Renal cortex interstitium (tissue), 11 donors: Measurements from ENCODE around the gene PBLD. TPM values are rescaled to one million over a fixed set of nuclear protein-coding genes. Genes with fewer than 3 reads are reported as not detected.
"Not testable (repeated sequence)": the region's sequence is repeated elsewhere in the genome, so short reads cannot be mapped to it uniquely, and the experiment has no call there.

Source experiments
- DNase-seq, 11 donors: peaks; one replicate each; pipeline ENCODE4 v3.0.0-alpha.2; 2013; ENCODE audit warnings: low read depth in 9 of 11, low spot score in 4 of 11; ENCODE audit errors: extremely low read depth in 1 of 11
- polyA plus RNA-seq, 3 donors: library from polyadenylated mRNA; unstranded; fragments of 120-200 nt; gene quantifications; one replicate each; pipeline ENCODE4 v1.2.1, GENCODE V29; 2013; ENCODE audit not compliant: insufficient read length in 3 of 3

The PBLD gene
- polyA plus RNA-seq, 3 donors = 67.5 to 105 (median 93.0) TPM

- DNase-seq = no peak
These were observed 2.1 kb upstream of the PBLD start for GRCh38 chr10:68334672-68335467.

GRCh38 chr10:68333440-68334431 is 1.0 kb upstream of the PBLD start:
- no peak for DNase-seq

- no peak for DNase-seq
These were observed 299 bp upstream of the PBLD start for GRCh38 chr10:68333058-68333395.

- peak; percentile 97 to 99 (median 98) for DNase-seq
These were observed 1.1 kb downstream of the PBLD start, which contains the start of gene HNRNPH3 for GRCh38 chr10:68331455-68332258. Gene HNRNPH3, plus strand, starts transcription at chr10:68332064. Its CDS starts 5,158 bp downstream, at chr10:68337222.

- DNase-seq = no peak
These were observed 1.8 kb downstream of the PBLD start for GRCh38 chr10:68330852-68331454.

GRCh38 chr10:68329506-68329861 is 3.2 kb downstream of the PBLD start:
- no peak for DNase-seq

- DNase-seq = no peak
These were observed 4.6 kb downstream of the PBLD start for GRCh38 chr10:68327889-68328786.

GRCh38 chr10:68324396-68324795 is 8.3 kb downstream of the PBLD start:
- not testable (repeated sequence) for DNase-seq

GRCh38 chr10:68318331-68319059 is 14.2 kb downstream of the PBLD start:
- no peak for DNase-seq

- no peak for DNase-seq
These were observed 17.1 kb downstream of the PBLD start for GRCh38 chr10:68315582-68315981.

- DNase-seq = not testable (repeated sequence)
These were observed 17.8 kb downstream of the PBLD start for GRCh38 chr10:68314930-68315329.

GRCh38 chr10:68310531-68310930 is 22.2 kb downstream of the PBLD start:
- no peak for DNase-seq

- no peak for DNase-seq
These were observed 26.9 kb downstream of the PBLD start for GRCh38 chr10:68305854-68306253.

- no peak for DNase-seq
These were observed 28.8 kb downstream of the PBLD start for GRCh38 chr10:68303849-68304412.

GRCh38 chr10:68302871-68303270 is 29.9 kb downstream of the PBLD start:
- no peak for DNase-seq

- no peak for DNase-seq
These were observed 30.3 kb downstream of the PBLD start for GRCh38 chr10:68302503-68302823.
